ENCODE results near the gene HSPA13. TPM values are rescaled to one million over a fixed set of nuclear protein-coding genes. Genes with fewer than 3 reads are reported as not detected.
"Not testable (repeated sequence)": the region's sequence is repeated elsewhere in the genome, so short reads cannot be mapped to it uniquely, and the experiment has no call there.

The HSPA13 gene
- total RNA-seq, 1 donor from 2014 or later, result 12.5 TPM

- Histone ChIP-seq H3K4me3 (no peak overlapping the region), H3K27me3 (no peaks in the 10 kb centered on the region), H3K4me1 (peaks cover 8% of the 10 kb centered on the region), H3K27ac (no peak overlapping the region), H3K9me3 (no peaks in the 10 kb centered on the region), H3K36me3 (no peaks in the 10 kb centered on the region)
- TF ChIP-seq POLR2AphosphoS5 (IDR thresholded peaks at IDR 0.05; ENCODE audit: insufficient read depth in 1 of 2, low read depth in 1 of 2), result no peak
- no peak for TF ChIP-seq CTCF (IDR thresholded peaks at IDR 0.05)
- no peak for TF ChIP-seq POLR2A (IDR thresholded peaks at IDR 0.05)
- intact Hi-C loops (cut with DNase I), result no loop called here
- DNase-seq (ENCODE audit: extremely low spot score in 2 of 2), result no peak
These were observed 24.2 kb downstream of the HSPA13 start for GRCh38 chr21:14358775-14359174.

- no peak overlapping the region for H3K4me3 ChIP-seq
- no peaks in the 10 kb centered on the region for H3K36me3 ChIP-seq
- peaks cover 5% of the 10 kb centered on the region for H3K4me1 ChIP-seq
- no peak overlapping the region for H3K27ac ChIP-seq
- TF ChIP-seq CTCF (IDR thresholded peaks at IDR 0.05), result no peak
- TF ChIP-seq POLR2AphosphoS5 (IDR thresholded peaks at IDR 0.05; ENCODE audit: insufficient read depth in 1 of 2, low read depth in 1 of 2), result no peak
- TF ChIP-seq POLR2A (IDR thresholded peaks at IDR 0.05), result no peak
- intact Hi-C loops (cut with DNase I), result no loop called here
- H3K9me3 ChIP-seq, result no peaks in the 10 kb centered on the region
- no peaks in the 10 kb centered on the region for H3K27me3 ChIP-seq
- DNase-seq (ENCODE audit: extremely low spot score in 2 of 2), result no peak
These were observed 26.2 kb downstream of the HSPA13 start for GRCh38 chr21:14356746-14357145.

- intact Hi-C loops (cut with DNase I), result no loop called here
- H3K27me3 ChIP-seq, result no peaks in the 10 kb centered on the region
- no peaks in the 10 kb centered on the region for H3K9me3 ChIP-seq
- TF ChIP-seq POLR2A (IDR thresholded peaks at IDR 0.05) (no peak), POLR2AphosphoS5 (IDR thresholded peaks at IDR 0.05; ENCODE audit: insufficient read depth in 1 of 2, low read depth in 1 of 2) (no peak), CTCF (IDR thresholded peaks at IDR 0.05) (no peak)
- no peak overlapping the region for H3K4me3 ChIP-seq
- no peaks in the 10 kb centered on the region for H3K4me1 ChIP-seq
- no peak overlapping the region for H3K27ac ChIP-seq
- no peaks in the 10 kb centered on the region for H3K36me3 ChIP-seq
- no peak for DNase-seq (ENCODE audit: extremely low spot score in 2 of 2)
These were observed 28.4 kb downstream of the HSPA13 start for GRCh38 chr21:14354515-14354914.

- no peaks in the 10 kb centered on the region for H3K4me1 ChIP-seq
- DNase-seq (ENCODE audit: extremely low spot score in 2 of 2), result no peak
- H3K9me3 ChIP-seq, result no peaks in the 10 kb centered on the region
- intact Hi-C loops (cut with DNase I), result no loop called here
- no peak overlapping the region for H3K4me3 ChIP-seq
- no peak overlapping the region for H3K27ac ChIP-seq
- no peaks in the 10 kb centered on the region for H3K36me3 ChIP-seq
- TF ChIP-seq POLR2A (IDR thresholded peaks at IDR 0.05) (no peak), CTCF (IDR thresholded peaks at IDR 0.05) (no peak), POLR2AphosphoS5 (IDR thresholded peaks at IDR 0.05; ENCODE audit: insufficient read depth in 1 of 2, low read depth in 1 of 2) (no peak)
- H3K27me3 ChIP-seq, result no peaks in the 10 kb centered on the region
These were observed 29.2 kb downstream of the HSPA13 start for GRCh38 chr21:14353726-14354125.

- Histone ChIP-seq H3K4me3 (no peak overlapping the region), H3K4me1 (no peaks in the 10 kb centered on the region), H3K27me3 (no peaks in the 10 kb centered on the region), H3K36me3 (no peaks in the 10 kb centered on the region), H3K27ac (no peak overlapping the region), H3K9me3 (no peaks in the 10 kb centered on the region)
- TF ChIP-seq CTCF (IDR thresholded peaks at IDR 0.05) (no peak), POLR2A (IDR thresholded peaks at IDR 0.05) (no peak), POLR2AphosphoS5 (IDR thresholded peaks at IDR 0.05; ENCODE audit: insufficient read depth in 1 of 2, low read depth in 1 of 2) (no peak)
- no peak for DNase-seq (ENCODE audit: extremely low spot score in 2 of 2)
- intact Hi-C loops (cut with DNase I), result no loop called here
These were observed 29.7 kb downstream of the HSPA13 start for GRCh38 chr21:14353231-14353630.

- H3K4me1 ChIP-seq; H3K36me3 ChIP-seq; H3K27me3 ChIP-seq; intact Hi-C loops (cut with DNase I); H3K27ac ChIP-seq; DNase-seq (ENCODE audit: extremely low spot score in 2 of 2); H3K4me3 ChIP-seq; H3K9me3 ChIP-seq: not testable (repeated sequence)
These were observed 55.6 kb downstream of the HSPA13 start for GRCh38 chr21:14327346-14327745.
